HG03571 (cell line): ENCODE data around the gene PKD2.
A peak's percentile ranks its signal among the peaks of the same experiment; 100 is the strongest.
"Not testable (repeated sequence)": the region's sequence is repeated elsewhere in the genome, so short reads cannot be mapped to it uniquely, and the experiment has no call there.

ENCODE experiments used
- ATAC-seq: cut with Tn5 transposase; IDR thresholded peaks from one replicate; pipeline ENCODE4 v1.9.1; 2021; ENCODE audit not compliant: unreplicated experiment

The PKD2 gene

GRCh38 chr4:88025868-88026661 lies 18.6 kb downstream of the PKD2 start:
- not testable (repeated sequence) for ATAC-seq

GRCh38 chr4:88027611-88028608 lies 20.5 kb downstream of the PKD2 start:
- ATAC-seq: no peak

DNA sequence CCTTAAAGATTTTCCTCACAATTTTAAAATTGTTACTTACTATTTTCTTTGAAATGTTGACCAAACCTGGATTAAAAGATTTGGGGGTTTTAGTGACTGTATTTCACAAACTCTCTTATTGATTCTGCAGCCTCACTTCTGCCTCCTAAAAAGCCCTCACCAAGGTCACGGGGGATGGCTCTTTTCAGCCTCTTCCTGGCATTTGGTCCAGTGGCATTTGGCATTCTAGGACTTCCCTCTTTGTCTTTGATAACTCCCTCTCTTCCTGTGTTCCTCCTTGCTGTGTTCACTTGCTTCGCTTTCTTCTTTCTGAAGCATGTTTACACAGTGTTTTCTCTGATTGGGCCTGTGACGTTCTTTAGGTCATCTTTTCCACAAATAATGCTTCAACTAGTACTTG lies 21.5 kb downstream of the PKD2 start:
- ATAC-seq: no peak

DNA sequence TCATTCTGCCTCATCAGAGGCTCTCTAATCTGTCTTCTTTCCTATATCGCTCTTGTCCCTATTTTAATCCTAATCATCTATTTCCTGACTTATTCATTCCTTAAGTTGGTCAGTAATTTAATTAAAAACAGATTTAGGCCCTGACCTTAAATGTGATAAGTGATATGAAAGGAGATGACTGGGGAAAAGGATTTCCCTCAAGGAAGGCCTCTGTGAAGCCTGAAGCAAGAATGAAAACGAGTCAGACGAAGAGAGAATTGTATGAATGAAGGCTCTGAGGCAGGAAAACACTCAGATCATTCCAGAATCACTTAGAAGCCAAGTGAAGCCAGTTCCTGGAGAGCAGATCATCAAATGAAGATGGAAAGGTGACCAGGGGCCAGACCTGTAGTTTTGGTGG lies 22.1 kb downstream of the PKD2 start:
- ATAC-seq: no peak

- no peak for ATAC-seq
Measured at GRCh38 chr4:88030565-88031310, 23.3 kb downstream of the PKD2 start.

DNA sequence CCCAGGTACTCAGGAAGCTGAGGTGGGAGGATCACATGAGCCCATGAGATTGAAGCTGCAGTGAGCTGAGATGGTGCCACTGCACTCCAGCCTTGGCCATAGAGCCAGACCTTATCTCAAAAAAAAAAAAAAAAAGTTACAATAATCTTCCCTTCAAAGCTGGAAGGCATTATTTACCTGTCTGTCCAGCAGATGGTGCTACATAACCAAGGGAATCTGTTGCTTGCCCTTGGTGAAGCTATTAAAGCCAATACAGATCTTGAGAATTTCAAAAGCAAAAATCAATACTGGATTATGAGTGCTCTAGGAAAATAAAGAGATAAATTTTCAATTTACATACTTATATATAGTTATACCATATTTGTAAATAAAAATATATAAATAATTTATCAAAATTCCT lies 25.9 kb downstream of the PKD2 start:
- ATAC-seq: peak; percentile 62

- no peak for ATAC-seq
Measured at GRCh38 chr4:88035292-88035691, 27.9 kb downstream of the PKD2 start.

DNA sequence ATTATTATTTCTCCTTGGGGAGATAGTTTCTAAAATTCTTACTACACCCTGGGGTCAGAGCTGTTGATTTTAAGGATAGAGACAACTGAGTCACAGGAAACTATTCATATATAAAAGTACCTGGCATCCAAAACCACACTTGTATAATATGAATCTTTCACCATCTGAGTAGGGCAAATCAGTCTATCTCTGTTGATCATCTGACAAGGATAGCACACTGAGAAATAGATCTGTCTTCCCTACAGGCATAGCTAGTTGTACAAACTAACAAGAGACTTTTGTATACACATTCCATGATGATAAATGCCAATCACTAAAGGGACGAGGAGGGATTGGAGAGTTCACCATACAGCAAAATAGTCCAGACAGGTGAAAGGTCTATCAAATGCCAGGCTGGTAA lies 30.0 kb downstream of the PKD2 start:
- no peak for ATAC-seq

GRCh38 chr4:88037936-88038335 lies 30.5 kb downstream of the PKD2 start:
- no peak for ATAC-seq

- no peak for ATAC-seq
Measured at GRCh38 chr4:88040707-88041106, 33.3 kb downstream of the PKD2 start.

DNA sequence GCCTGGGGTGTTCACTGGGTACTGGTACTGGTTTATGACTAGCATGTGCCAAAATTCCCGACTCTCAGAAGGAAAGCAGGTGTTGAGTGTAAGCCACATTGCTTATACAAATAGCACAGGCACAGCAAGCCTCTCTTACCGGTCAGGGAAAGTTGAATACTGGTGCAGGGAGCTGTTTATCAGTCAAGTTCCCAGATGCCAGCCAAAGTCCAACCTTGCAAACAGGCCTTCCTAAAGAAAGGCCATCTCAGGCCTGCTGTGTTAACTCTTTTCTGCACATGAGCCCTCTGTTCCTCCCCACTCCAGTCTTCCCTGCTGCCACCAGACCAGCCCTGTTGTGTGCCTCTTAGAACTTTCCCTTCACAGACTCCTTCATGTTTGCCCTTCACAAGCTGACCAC lies 34.2 kb downstream of the PKD2 start:
- ATAC-seq: no peak

DNA sequence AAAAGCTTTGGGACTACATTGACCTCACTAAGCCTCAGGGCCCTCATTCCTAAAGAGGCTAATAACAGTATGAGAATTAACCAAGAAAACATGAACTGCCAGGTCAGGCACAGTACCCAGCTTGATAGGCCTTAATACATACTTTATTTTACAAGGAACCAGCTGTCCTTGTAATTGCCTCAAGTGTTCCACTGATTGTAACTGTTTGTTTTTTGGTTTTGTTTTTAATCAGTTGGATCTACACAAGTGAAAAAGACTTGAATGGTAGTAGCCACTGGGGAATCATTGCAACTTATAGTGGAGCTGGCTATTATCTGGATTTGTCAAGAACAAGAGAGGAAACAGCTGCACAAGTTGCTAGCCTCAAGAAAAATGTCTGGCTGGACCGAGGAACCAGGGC lies 35.6 kb downstream of the PKD2 start:
- no peak for ATAC-seq

GRCh38 chr4:88043586-88044340 lies 36.3 kb downstream of the PKD2 start:
- ATAC-seq: no peak

- ATAC-seq: no peak
Measured at GRCh38 chr4:88045021-88045420, 37.6 kb downstream of the PKD2 start.

GRCh38 chr4:88054229-88054628 lies 46.8 kb downstream of the PKD2 start:
- ATAC-seq: no peak

DNA sequence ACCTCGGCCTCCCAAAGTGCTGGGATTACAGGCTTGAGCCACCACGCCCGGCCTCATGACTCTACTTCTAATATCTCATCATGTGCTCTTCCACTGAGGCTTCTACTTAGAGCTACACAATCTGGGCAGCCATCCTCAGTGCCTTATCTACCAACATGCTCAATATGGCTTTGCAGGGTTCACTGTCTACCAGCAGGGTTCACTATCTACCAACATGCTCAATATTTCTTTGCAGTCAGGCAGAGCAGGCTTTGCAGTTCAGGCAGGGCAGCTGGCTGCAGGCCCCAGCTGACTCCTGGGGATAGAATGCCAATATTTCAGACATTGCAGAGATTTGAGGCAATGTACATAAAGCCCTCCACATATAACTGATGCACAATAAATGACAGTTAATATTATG lies 47.5 kb downstream of the PKD2 start:
- ATAC-seq: no peak

- no peak for ATAC-seq
Measured at GRCh38 chr4:88058295-88058694, 50.9 kb downstream of the PKD2 start.

GRCh38 chr4:88059766-88060165 lies 52.3 kb downstream of the PKD2 start:
- ATAC-seq: no peak

DNA sequence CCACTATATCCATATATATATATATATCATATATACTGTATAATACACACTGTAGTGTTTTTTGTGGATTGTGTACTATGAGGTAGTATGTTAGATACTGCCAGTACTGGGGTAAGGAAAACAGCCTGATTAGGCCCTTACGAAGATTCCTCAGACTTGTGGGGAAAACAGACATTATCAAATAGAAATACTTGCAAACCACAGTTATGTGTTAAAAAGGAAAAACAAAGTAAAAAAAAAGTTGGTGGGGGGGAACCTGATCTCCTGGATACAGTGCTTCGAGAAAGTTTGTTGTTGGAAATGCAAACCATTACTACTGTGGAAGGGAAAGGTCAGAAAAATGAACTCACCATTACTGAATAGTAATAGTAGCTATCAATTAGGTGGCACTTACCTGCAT lies 53.0 kb downstream of the PKD2 start:
- ATAC-seq: no peak

DNA sequence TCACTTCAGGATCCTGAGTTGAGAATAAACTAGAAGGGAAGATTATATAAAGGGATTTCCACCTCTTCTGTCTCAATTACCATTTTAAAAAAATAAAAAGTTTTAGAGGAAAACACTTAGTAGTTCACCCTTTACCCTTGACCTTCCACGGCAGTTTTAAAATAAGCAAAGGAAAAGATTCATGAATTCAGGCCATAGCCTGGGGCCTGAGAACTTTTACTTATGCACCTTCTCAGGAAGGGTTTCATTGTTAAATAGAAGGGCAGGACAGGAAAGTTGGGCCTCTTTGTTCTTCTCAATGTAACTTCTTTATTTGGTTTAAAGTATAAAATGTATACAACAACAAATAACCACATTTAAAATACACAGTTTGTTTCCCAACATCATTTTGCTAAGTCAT lies 54.9 kb downstream of the PKD2 start:
- ATAC-seq: no peak

DNA sequence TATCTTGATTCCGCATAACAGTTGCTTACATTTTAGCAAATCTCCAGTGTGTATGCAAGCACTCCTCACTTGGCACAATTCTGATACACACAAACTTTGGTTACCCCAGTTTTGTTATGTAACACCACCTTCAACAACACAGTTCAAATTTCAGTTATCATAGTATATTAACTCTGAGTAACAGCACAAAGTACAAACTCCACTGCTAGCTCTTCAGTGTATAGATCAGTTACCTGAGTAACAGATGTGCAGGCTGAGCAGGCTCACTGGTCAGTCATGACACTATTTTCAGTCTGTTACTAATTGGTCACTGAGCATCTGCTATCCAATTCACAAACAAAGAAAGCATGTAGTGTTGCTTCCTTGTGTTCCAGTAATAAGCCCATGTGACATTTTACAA lies 55.4 kb downstream of the PKD2 start:
- ATAC-seq: no peak
